ENCODE data around the gene SMPDL3A. TPM values are rescaled to one million over a fixed set of nuclear protein-coding genes. Genes with fewer than 3 reads are reported as not detected.

The SMPDL3A gene
- total RNA-seq, 1 experiment from 2014 or later: 3.5 TPM

- BruUV-seq (replicated peaks): no TSS peak
- no peaks in the 10 kb centered on the region for H3K36me3 Mint-ChIP-seq (ENCODE audit: insufficient read depth, unreplicated experiment)
- H3K9me3 Mint-ChIP-seq (ENCODE audit: unreplicated experiment): no peaks in the 10 kb centered on the region
- intact Hi-C loops (cut with micrococcal nuclease): no loop called here
- no peak for TF ChIP-seq CTCF (IDR thresholded peaks at IDR 0.05; ENCODE audit: unreplicated experiment)
- H3K27me3 Mint-ChIP-seq (ENCODE audit: insufficient read depth, unreplicated experiment): no peaks in the 10 kb centered on the region
- CTCF ChIA-PET: interaction anchor here (0.9 kb wide), 1 partner anchor 58 kb away, joined by 3 read pairs; no protein-coding TSS in a partner anchor
- POLR2A ChIA-PET: interaction anchor here (0.6 kb wide), 1 partner anchor 9 kb away, joined by 4 read pairs; no protein-coding TSS in a partner anchor
- no peak overlapping the region for H3K4me3 Mint-ChIP-seq (ENCODE audit: unreplicated experiment)
- no peak overlapping the region for H3K27ac Mint-ChIP-seq (ENCODE audit: low read depth, unreplicated experiment)
- no peak for DNase-seq (ENCODE audit: unreplicated experiment)
- no peaks in the 10 kb centered on the region for H3K4me1 Mint-ChIP-seq (ENCODE audit: insufficient read depth, unreplicated experiment)
Observed at GRCh38 chr6:122781716-122782115, 7.3 kb upstream of the SMPDL3A start.

GRCh38 chr6:122783401-122783800, 5.7 kb upstream of the SMPDL3A start:
- Mint-ChIP-seq H3K9me3 (ENCODE audit: unreplicated experiment) (no peaks in the 10 kb centered on the region), H3K4me3 (ENCODE audit: unreplicated experiment) (no peak overlapping the region), H3K27ac (ENCODE audit: low read depth, unreplicated experiment) (no peak overlapping the region), H3K36me3 (ENCODE audit: insufficient read depth, unreplicated experiment) (no peaks in the 10 kb centered on the region), H3K4me1 (ENCODE audit: insufficient read depth, unreplicated experiment) (no peaks in the 10 kb centered on the region), H3K27me3 (ENCODE audit: insufficient read depth, unreplicated experiment) (no peaks in the 10 kb centered on the region)
- TF ChIP-seq CTCF (IDR thresholded peaks at IDR 0.05; ENCODE audit: unreplicated experiment): no peak
- CTCF ChIA-PET: interaction anchor here (0.6 to 0.7 kb wide), 2 partner anchors 11 to 55 kb away, joined by 3 read pairs; no protein-coding TSS in a partner anchor
- POLR2A ChIA-PET: no interaction called here
- BruUV-seq (replicated peaks): no TSS peak
- DNase-seq (ENCODE audit: unreplicated experiment): no peak
- intact Hi-C loops (cut with micrococcal nuclease): no loop called here

GRCh38 chr6:122785891-122786290, 3.2 kb upstream of the SMPDL3A start:
- Mint-ChIP-seq H3K4me3 (ENCODE audit: unreplicated experiment) (no peak overlapping the region), H3K27ac (ENCODE audit: low read depth, unreplicated experiment) (no peak overlapping the region), H3K4me1 (ENCODE audit: insufficient read depth, unreplicated experiment) (peaks cover 12% of the 10 kb centered on the region), H3K27me3 (ENCODE audit: insufficient read depth, unreplicated experiment) (no peaks in the 10 kb centered on the region), H3K36me3 (ENCODE audit: insufficient read depth, unreplicated experiment) (no peaks in the 10 kb centered on the region), H3K9me3 (ENCODE audit: unreplicated experiment) (no peaks in the 10 kb centered on the region)
- intact Hi-C loops (cut with micrococcal nuclease): no loop called here
- DNase-seq (ENCODE audit: unreplicated experiment): no peak
- ChIA-PET POLR2A (interaction anchor here (0.5 to 1.3 kb wide), 2 partner anchors 9 to 52 kb away, joined by 3 to 4 read pairs; no protein-coding TSS in a partner anchor), CTCF (interaction anchor here (0.7 to 2.7 kb wide), 5 partner anchors 13 to 53 kb away, joined by 4 to 15 read pairs (median 7); no protein-coding TSS in a partner anchor)
- TF ChIP-seq CTCF (IDR thresholded peaks at IDR 0.05; ENCODE audit: unreplicated experiment): no peak
- BruUV-seq (replicated peaks): no TSS peak

- no peak for TF ChIP-seq CTCF (IDR thresholded peaks at IDR 0.05; ENCODE audit: unreplicated experiment)
- intact Hi-C loops (cut with micrococcal nuclease): loop anchor here (2.0 kb wide), 1 partner anchor 57 kb away; no protein-coding TSS in a partner anchor
- Mint-ChIP-seq H3K36me3 (ENCODE audit: insufficient read depth, unreplicated experiment) (no peaks in the 10 kb centered on the region), H3K27ac (ENCODE audit: low read depth, unreplicated experiment) (no peak overlapping the region), H3K27me3 (ENCODE audit: insufficient read depth, unreplicated experiment) (no peaks in the 10 kb centered on the region), H3K4me3 (ENCODE audit: unreplicated experiment) (no peak overlapping the region), H3K4me1 (ENCODE audit: insufficient read depth, unreplicated experiment) (peaks cover 15% of the 10 kb centered on the region), H3K9me3 (ENCODE audit: unreplicated experiment) (no peaks in the 10 kb centered on the region)
- ChIA-PET CTCF (interaction anchor here (2.5 to 2.7 kb wide), 2 partner anchors 43 to 51 kb away, joined by 11 to 15 read pairs; no protein-coding TSS in a partner anchor), POLR2A (interaction anchor here (1.3 to 5.3 kb wide), 4 partner anchors 10 to 51 kb away, joined by 3 to 202 read pairs (median 13); no protein-coding TSS in a partner anchor)
- no peak for DNase-seq (ENCODE audit: unreplicated experiment)
- no TSS peak for BruUV-seq (replicated peaks)
Observed at GRCh38 chr6:122787721-122788120, 1.3 kb upstream of the SMPDL3A start.
